HG03565 (cell line): ENCODE measurements around the gene ZCRB1.
"Not testable (repeated sequence)": the region's sequence is repeated elsewhere in the genome, so short reads cannot be mapped to it uniquely, and the experiment has no call there.

ENCODE experiments used
- ATAC-seq: cut with Tn5 transposase; IDR thresholded peaks from one replicate; pipeline ENCODE4 v1.9.1; 2021; ENCODE audit warnings: mild to moderate bottlenecking, moderate library complexity; ENCODE audit not compliant: unreplicated experiment

Gene ZCRB1

DNA sequence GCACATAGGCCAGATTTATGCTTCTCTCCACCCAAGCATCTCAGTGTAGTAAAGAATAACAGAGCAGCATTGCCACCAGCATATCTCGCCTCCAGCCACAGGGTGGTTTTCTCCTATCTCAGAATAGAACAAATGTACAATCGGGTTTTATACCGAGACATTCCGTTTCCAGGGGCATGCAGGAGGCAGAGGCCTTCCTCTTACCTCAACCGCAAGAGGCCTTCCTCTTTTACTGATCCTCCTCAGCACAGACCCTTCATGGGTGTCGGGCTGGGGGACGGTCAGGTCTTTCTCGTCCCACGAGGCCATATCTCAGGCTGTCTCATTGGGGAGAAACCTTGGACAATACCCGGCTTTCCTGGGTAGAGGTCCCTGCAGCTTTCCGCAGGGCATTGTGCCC is 4.2 kb upstream of the ZCRB1 start:
- not testable (repeated sequence) for ATAC-seq

- ATAC-seq: no peak
Measured at GRCh38 chr12:42327227-42327590, 1.3 kb upstream of the ZCRB1 start.

DNA sequence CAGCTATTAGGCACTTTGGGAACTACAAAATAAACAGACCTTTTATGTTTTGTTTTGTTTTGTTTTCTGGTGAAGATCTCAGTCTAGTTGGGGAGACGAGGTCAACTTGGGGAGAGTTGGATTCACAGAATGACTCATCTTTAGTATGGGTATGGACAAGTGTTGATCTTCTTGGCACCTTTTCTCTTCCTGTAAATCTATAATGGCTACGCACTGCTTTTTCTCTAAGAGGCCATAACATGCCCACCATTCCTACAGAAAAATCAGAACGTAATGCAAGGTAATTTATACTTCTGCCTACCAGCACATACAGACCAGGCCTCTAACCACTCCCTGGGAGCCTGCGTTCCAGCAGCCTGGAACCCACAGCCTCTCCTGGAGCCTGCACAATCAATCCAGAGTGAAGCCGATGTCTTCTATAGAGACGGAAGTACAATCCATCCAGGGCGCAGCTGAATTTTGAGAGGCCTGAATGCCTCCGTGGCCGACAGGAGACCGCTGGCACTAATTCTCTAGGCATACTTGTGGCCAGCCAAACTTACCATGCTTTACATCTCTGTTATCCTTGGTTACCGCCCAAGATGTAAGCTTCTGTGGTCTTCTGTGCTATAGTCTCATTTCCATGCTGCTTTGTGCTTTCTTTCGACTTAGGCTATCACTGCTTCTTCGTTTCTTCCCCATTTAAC is 790 bp upstream of the ZCRB1 start:
- no peak for ATAC-seq

DNA sequence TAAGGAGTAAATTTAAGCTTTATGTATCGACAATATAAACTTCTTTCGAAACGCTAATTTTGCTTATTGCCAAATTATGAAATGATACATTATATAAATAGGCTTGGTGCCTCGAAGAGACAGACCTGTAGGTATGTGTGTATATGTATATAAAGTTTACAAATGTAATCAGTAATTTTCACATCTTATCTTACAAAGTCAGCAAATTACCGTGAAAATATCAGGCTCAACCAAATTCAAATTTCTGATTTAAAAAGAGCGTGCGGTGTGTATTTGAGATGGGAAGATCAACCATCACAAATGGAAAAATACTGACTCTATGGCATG is 605 bp downstream of the ZCRB1 start:
- ATAC-seq: no peak

- ATAC-seq: no peak
Measured at GRCh38 chr12:42323856-42324255, 2.0 kb downstream of the ZCRB1 start.

DNA sequence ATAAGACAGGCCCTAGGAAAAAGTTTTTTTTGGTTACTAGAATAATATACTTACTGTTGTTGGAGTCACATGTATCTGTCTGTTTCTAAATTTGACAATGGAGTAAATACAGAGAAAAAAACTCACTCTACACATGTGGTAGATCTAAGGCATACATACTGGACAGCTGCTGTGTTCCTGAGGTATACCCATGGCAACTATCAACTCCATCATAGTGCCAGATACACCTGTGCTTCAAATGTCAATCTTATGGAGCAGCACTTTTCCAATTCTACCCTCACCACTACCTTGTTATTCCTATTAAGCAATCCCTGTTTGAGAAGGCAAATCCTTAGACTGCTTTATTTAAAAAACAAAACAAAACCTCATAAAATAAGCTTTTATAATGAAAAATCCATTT is 3.3 kb downstream of the ZCRB1 start:
- ATAC-seq: no peak

DNA sequence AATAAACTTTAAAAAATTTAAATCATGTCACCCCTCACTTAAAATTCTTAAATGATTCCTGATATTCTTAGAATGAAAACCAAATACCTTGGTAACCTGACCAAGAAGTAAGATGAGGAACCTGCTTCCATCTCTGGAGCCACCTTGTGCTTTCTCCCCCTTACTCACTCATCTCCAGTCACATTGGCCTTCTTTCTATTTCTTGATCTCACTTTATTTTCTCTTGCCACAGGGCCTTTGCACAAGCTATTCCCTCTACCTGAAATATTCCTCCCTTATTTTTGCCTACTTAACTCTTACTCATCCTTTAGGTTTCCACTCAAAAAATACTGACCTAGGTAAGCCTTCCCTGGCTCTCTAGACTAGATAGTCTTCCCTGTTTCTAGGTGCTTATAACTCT is 5.1 kb downstream of the ZCRB1 start:
- ATAC-seq: no peak

- no peak for ATAC-seq
Measured at GRCh38 chr12:42315108-42315507, 10.8 kb downstream of the ZCRB1 start.

DNA sequence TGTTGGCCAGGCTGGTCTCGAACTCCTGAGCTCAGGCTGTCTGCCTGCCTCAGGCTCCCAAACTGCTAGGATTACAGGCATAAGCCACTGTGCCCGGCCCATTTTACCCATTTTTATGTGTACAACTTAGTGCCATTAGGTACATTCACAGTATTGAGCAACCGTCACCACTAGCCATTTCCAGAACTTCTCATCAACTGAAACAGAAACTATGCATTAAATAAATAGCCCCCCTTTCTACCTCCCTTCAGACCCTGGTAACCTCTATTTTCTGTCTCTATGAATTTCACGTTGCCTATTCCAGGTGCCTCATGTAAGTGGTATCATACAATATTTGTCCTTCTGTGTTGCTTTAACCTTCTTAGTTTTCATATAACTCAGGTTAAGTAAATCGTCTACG is 15.9 kb downstream of the ZCRB1 start:
- ATAC-seq: no peak

DNA sequence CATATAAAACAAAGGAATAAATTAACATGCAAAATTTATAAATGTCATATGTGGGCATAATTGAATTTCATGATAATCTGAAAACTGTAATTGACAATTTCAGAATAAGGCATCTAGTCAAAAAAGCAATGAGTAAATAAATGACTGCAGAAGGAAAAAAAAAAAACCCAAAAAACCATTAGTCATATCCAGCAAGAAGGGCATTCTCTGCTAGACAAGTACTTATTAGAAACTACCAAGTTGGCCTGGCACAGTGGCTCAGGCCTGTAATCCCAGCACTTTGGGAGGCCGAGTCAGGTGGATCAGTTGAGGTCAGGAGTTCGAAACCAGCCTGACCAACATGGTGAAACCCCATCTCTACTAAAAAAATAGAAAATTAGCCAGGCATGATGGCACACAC is 17.5 kb downstream of the ZCRB1 start:
- no peak for ATAC-seq

DNA sequence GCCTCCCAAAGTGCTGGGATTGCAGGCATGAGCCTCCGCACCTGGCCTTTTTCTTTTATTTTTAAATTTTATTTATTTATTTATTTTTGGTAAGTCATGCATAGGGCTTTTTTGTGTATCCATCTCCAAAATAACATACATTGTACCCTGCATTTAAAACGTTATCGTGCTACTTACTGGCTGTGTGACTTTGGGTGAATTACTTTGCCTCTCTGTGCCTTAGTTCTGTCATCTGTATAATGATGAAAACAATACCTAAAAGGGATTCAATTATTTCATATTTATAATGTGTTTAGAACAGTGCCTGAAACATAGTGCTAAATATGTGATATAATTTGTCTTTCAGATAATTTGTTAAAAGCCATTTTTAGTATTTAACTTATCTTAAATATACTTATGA is 19.6 kb downstream of the ZCRB1 start:
- no peak for ATAC-seq

DNA sequence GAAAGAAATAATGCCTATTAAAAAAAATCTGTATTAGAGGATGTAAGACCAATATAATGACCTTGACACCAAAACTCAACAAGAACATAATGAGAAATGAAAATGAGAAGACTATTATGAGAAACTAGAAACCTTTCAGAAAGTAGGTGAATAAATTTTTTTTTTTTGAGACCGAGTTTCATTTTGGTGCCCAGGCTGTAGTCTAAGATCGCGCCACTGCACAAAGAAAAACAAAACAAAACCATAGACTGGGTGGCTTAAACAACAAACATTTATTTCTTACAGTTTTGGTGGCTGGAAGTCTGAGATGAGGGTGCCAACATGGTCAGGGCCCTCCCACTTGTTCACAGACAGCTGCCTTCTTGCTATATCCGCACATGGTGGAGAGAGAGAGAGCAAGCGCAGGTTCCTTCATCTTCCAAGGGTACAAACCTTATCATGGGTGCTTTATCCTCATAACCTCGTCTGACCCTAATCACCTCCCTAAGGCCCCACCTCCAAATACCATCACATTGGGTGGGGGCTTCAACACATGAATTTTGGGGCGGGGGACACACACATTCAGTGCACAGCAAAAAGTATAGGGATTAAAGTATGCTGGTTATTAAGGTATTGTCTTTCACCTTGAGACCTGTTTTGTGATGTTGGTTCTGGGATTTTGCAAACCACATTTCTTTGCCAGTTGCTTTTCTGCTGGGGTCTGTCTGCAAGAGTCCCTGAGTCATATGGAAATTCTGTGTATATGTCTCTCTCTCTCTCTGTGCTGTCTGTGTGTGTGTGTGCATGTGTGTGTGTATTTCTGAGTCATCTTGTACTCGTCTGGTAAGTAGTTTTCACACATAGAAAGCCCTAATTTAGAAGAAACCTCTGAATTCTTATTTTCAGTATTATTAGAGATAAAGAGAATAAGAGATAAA is 26.2 kb downstream of the ZCRB1 start:
- peak; percentile 90 for ATAC-seq

- ATAC-seq: no peak
Measured at GRCh38 chr12:42298887-42299286, 27.0 kb downstream of the ZCRB1 start.

DNA sequence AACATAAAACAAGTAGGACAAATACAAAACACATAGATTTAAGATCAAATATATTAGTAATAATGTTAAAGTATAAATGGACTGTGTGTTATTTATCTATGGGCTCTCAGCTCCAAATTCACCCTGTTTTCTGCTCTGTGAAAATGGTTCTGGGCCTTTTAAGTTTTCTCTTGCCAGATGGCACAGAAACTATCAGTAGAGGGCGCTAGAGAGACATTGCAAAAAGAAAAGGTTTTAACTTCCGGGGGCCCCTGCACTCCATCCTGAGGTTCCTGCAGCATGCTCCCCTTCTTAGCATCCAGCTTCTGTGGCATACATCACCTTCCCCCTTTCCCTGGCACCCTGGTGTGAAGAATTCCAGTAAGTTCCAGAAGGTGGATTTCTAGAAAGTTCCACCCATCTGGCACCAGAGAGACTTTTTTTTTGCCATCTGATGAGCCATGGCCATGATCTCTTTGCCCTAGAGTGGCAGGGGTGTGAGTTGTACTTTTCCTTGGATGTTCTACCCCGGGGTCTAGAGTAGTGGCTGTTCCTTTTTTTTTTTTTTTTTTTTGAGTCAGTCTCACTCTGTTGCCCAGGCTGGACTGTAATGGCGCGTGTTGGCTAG is 29.3 kb downstream of the ZCRB1 start:
- no peak for ATAC-seq

- ATAC-seq: no peak
Measured at GRCh38 chr12:42291680-42292079, 34.2 kb downstream of the ZCRB1 start.

DNA sequence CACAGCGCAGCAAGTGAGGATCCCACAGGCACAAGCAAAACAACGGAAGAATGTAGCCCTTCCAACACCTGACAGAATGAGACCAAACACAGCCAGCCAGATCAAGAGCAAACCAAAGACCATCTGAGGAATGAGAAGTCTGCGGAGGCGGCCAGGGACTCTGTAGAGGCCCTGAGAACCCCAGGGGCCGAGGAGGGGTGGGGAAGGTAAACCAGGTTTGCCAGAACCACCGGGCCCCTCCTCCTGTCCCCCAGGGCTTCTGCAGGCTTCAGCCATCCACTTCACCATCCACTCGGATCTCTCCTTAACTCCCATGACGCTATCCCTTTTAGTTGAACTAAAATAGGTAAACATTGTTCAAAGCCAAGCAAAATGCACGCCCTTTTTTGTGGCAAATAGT is 37.4 kb downstream of the ZCRB1 start:
- no peak for ATAC-seq

DNA sequence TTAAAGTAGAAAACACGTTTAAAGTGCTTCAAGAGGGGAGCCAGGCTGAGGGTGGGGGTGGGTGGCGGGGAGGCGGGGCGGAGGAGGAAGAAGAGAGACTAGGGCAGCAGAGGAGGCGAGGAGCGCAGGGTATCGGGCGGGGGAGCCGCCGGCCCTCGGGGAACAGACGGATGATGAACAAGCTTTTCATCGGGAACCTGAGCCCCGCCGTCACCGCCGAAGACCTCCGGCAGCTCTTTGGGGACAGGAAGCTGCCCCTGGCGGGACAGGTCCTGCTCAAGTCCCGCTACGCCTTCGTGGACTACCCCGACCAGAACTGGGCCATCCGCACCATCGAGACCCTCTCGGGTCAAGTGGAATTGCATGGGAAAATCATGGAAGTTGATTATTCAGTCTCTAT is 39.2 kb downstream of the ZCRB1 start:
- ATAC-seq: no peak

DNA sequence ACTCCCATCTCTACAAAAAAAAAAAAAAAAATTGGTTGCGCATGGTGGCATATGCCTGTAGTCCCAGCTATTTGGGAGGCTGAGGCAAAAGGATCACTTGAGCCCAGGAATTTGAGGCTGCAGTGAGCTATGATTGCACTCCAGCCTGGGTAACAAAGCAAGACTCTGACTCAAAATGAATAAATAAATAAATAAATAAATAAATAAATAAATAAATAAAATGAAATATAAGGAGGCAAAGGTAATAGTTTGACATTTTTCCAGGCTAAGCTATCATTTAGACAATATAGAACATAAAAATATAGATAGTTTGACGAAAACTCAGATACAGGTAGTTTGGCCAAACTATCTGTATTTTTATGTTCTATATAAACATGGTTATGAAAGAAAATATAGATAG is 40.5 kb downstream of the ZCRB1 start:
- ATAC-seq: no peak

GRCh38 chr12:42284876-42285275 is 41.0 kb downstream of the ZCRB1 start:
- no peak for ATAC-seq

- ATAC-seq: no peak
Measured at GRCh38 chr12:42284157-42284556, 41.7 kb downstream of the ZCRB1 start.

DNA sequence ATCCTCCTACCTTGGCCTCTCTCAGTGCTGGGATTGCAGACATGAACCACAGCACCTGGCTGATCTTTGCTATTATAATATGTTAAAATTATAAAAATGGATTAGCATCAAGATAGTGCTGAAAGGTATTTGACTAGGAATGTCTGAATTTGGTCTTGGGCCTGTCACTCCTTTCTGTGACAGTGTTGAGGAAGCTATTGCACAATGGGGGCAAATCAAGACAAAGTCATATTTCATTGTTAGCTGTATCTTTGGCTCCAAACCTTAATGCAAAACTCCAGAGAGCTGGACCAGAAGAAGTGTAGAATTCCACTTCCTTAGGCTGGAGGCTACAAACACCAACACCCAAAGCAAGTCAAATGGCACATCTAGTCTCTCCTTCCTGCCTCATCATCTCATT is 42.2 kb downstream of the ZCRB1 start:
- no peak for ATAC-seq

GRCh38 chr12:42282294-42282693 is 43.6 kb downstream of the ZCRB1 start:
- ATAC-seq: no peak
